Activated CD8-positive, alpha-beta memory T cell treated with anti-CD3 and anti-CD28 coated beads for 36 hours (primary cell): ENCODE data around the gene POU3F3. TPM values are rescaled to one million over a fixed set of nuclear protein-coding genes. Genes with fewer than 3 reads are reported as not detected.

Source experiments
- CTCF ChIA-PET: fragments of 350-600 bp; sonication (Branson Sonifier 250); formaldehyde crosslinking; loops from one replicate; lab custom pipeline; 2021; ENCODE audit warnings: antibody characterized with exemption; lab: Charles Lee
- POLR2A ChIA-PET: fragments of 350-600 bp; sonication (Branson Sonifier 250); formaldehyde crosslinking; loops from one replicate; lab custom pipeline; 2021; ENCODE audit warnings: antibody characterized with exemption; lab: Charles Lee
- total RNA-seq, 2 experiments: library from RNA; stranded (reverse); gene quantifications; one replicate each; pipeline ENCODE4 v1.2.3, GENCODE V29; 2021

The POU3F3 gene
- total RNA-seq = not detected

GRCh38 chr2:104853534-104854497 is at the start of gene POU3F3:
POU3F3 (plus strand) TSS chr2:104854115; CDS start chr2:104855511, 1,396 bp downstream.
- POLR2A ChIA-PET = no interaction called here

GRCh38 chr2:104804148-104804890 is 49.6 kb upstream of the POU3F3 start:
- POLR2A ChIA-PET = no interaction called here
- CTCF ChIA-PET = no interaction called here

More at GRCh38 chr2:104853534-104854497, at the start of gene POU3F3:
- CTCF ChIA-PET = no interaction called here

GRCh38 chr2:104812286-104812685 is 41.6 kb upstream of the POU3F3 start:
- CTCF ChIA-PET = no interaction called here
- POLR2A ChIA-PET = no interaction called here

- CTCF ChIA-PET = no interaction called here
- POLR2A ChIA-PET = no interaction called here
Measured at GRCh38 chr2:104816143-104816542, 37.8 kb upstream of the POU3F3 start.

GRCh38 chr2:104818264-104818663 is 35.7 kb upstream of the POU3F3 start:
- ChIA-PET POLR2A (no interaction called here), CTCF (no interaction called here)

GRCh38 chr2:104820126-104820525 is 33.8 kb upstream of the POU3F3 start:
- ChIA-PET POLR2A (no interaction called here), CTCF (no interaction called here)

GRCh38 chr2:104825124-104825865 is 28.6 kb upstream of the POU3F3 start:
- ChIA-PET CTCF (no interaction called here), POLR2A (no interaction called here)

GRCh38 chr2:104826016-104826415 is 27.9 kb upstream of the POU3F3 start:
- POLR2A ChIA-PET = no interaction called here
- CTCF ChIA-PET = no interaction called here

GRCh38 chr2:104831742-104832141 is 22.2 kb upstream of the POU3F3 start:
- CTCF ChIA-PET = no interaction called here
- POLR2A ChIA-PET = no interaction called here

GRCh38 chr2:104834431-104835153 is 19.3 kb upstream of the POU3F3 start:
- ChIA-PET POLR2A (no interaction called here), CTCF (interaction anchor here (0.9 kb wide), 1 partner anchor 16 kb away, joined by 3 read pairs; no protein-coding TSS in a partner anchor)

- POLR2A ChIA-PET = no interaction called here
- CTCF ChIA-PET = no interaction called here
Measured at GRCh38 chr2:104836265-104836664, 17.6 kb upstream of the POU3F3 start.

GRCh38 chr2:104836841-104837240 is 17.1 kb upstream of the POU3F3 start:
- POLR2A ChIA-PET = no interaction called here
- CTCF ChIA-PET = no interaction called here

GRCh38 chr2:104840156-104840555 is 13.8 kb upstream of the POU3F3 start:
- ChIA-PET POLR2A (no interaction called here), CTCF (no interaction called here)

- ChIA-PET CTCF (no interaction called here), POLR2A (no interaction called here)
Measured at GRCh38 chr2:104840893-104841585, 12.9 kb upstream of the POU3F3 start.

- ChIA-PET POLR2A (no interaction called here), CTCF (no interaction called here)
Measured at GRCh38 chr2:104841744-104842143, 12.2 kb upstream of the POU3F3 start.

GRCh38 chr2:104844807-104845551 is 8.9 kb upstream of the POU3F3 start:
- ChIA-PET CTCF (no interaction called here), POLR2A (no interaction called here)

GRCh38 chr2:104845552-104845931 is 8.4 kb upstream of the POU3F3 start:
- ChIA-PET POLR2A (no interaction called here), CTCF (no interaction called here)
